Measurements from ENCODE around the gene PCDHGA1. TPM values are rescaled to one million over a fixed set of nuclear protein-coding genes. Genes with fewer than 3 reads are reported as not detected.

Gene PCDHGA1
- polyA plus RNA-seq, 2 of the 4 experiments (the other 2 are of a cell fraction) = 0.32 to 0.71 TPM

- H3K4me2 ChIP-seq = no peak overlapping the region
- no peaks in the 10 kb centered on the region for H3K4me1 ChIP-seq
- FAIRE-seq (no peak), DNase-seq (ENCODE audit: low read depth in 1 of 2, low spot score in 1 of 2) (no peak), ATAC-seq (no peak)
- POLR2A ChIA-PET = no interaction called here
- no peaks in the 10 kb centered on the region for H3K9me3 ChIP-seq
- no peak overlapping the region for H3K27ac ChIP-seq
- no peak for TF ChIP-seq CBX2 (IDR thresholded peaks at IDR 0.05; ENCODE audit: borderline replicate concordance, low read depth)
- no peak for TF ChIP-seq NFE2L2 (conservative IDR thresholded peaks at IDR 0.05; ENCODE audit: low read length)
- TF ChIP-seq JUN (IDR thresholded peaks at IDR 0.05) = no peak
- no peak for TF ChIP-seq REST (IDR thresholded peaks at IDR 0.05)
- no peak for TF ChIP-seq HES2 (IDR thresholded peaks at IDR 0.05)
- H3K4me3 ChIP-seq = no peak overlapping the region
- 96% methylated on average over 1 of the region's 1 CpG for WGBS (ENCODE audit: missing lambda C conversion rate)
- CTCF ChIA-PET = interaction anchor here (1.6 to 1.7 kb wide), 2 partner anchors 8 to 57 kb away, joined by 3 to 8 read pairs; partner anchors contain the start of gene PCDHGC3
Measured at GRCh38 chr5:141532726-141533125, 202.4 kb downstream of the PCDHGA1 start.

- no peak overlapping the region for H3K27ac ChIP-seq
- no peak overlapping the region for H3K4me3 ChIP-seq
- no peaks in the 10 kb centered on the region for H3K9me3 ChIP-seq
- 82% methylated on average over 1 of the region's 1 CpG for WGBS (ENCODE audit: missing lambda C conversion rate)
- FAIRE-seq (no peak), ATAC-seq (no peak), DNase-seq (ENCODE audit: low read depth in 1 of 2, low spot score in 1 of 2) (no peak)
- H3K4me1 ChIP-seq = no peaks in the 10 kb centered on the region
- TF ChIP-seq POLR2AphosphoS2 (conservative IDR thresholded peaks at IDR 0.05; ENCODE audit: low read length) = no peak
- no peak for TF ChIP-seq ZC3H11A (IDR thresholded peaks at IDR 0.05)
- no peak for TF ChIP-seq ATOH8 (CRISPR knock-in tag; IDR thresholded peaks at IDR 0.05; ENCODE audit: low read depth)
- no peak for TF ChIP-seq CEBPB (IDR thresholded peaks at IDR 0.05)
- no peak for TF ChIP-seq USF2 (IDR thresholded peaks at IDR 0.05)
- ChIA-PET CTCF (interaction anchor here (1.0 to 1.7 kb wide), 5 partner anchors 10 to 195 kb away, joined by 3 to 8 read pairs (median 4); partner anchors contain the start of genes PCDHGA2 and PCDHGC3), POLR2A (no interaction called here)
- no peak overlapping the region for H3K4me2 ChIP-seq
Measured at GRCh38 chr5:141533897-141534296, 203.6 kb downstream of the PCDHGA1 start.

- Histone ChIP-seq H3K4me1 (no peaks in the 10 kb centered on the region), H3K27ac (no peak overlapping the region), H3K9me3 (no peaks in the 10 kb centered on the region), H3K4me2 (no peak overlapping the region), H3K4me3 (no peak overlapping the region)
- FAIRE-seq (no peak), DNase-seq (ENCODE audit: low read depth in 1 of 2, low spot score in 1 of 2) (no peak), ATAC-seq (no peak)
- 94% methylated on average over 4 of the region's 4 CpGs for WGBS (ENCODE audit: missing lambda C conversion rate)
- POLR2A ChIA-PET = no interaction called here
- CTCF ChIA-PET = interaction anchor here (0.6 to 1.7 kb wide), 4 partner anchors 10 to 114 kb away, joined by 3 to 8 read pairs (median 3); partner anchors contain the start of gene PCDHGA11
- TF ChIP-seq SREBF2 (IDR thresholded peaks at IDR 0.05) (no peak), KDM5A (IDR thresholded peaks at IDR 0.05) (no peak), CHD4 (IDR thresholded peaks at IDR 0.05; ENCODE audit: borderline replicate concordance) (no peak), CTCF (IDR thresholded peaks at IDR 0.05) (no peak), RNF2 (IDR thresholded peaks at IDR 0.05; ENCODE audit: borderline replicate concordance, low read depth) (no peak), CHD2 (IDR thresholded peaks at IDR 0.05; ENCODE audit: low read length, partially characterized antibody) (no peak), CBX8 (IDR thresholded peaks at IDR 0.05) (no peak), HES2 (IDR thresholded peaks at IDR 0.05) (no peak), GATA3 (IDR thresholded peaks at IDR 0.05; ENCODE audit: borderline replicate concordance) (no peak), ZNF302 (CRISPR knock-in tag; IDR thresholded peaks at IDR 0.05) (no peak), PBX3 (IDR thresholded peaks at IDR 0.05) (no peak), ZC3H11A (IDR thresholded peaks at IDR 0.05) (no peak), EHMT2 (IDR thresholded peaks at IDR 0.05; ENCODE audit: low read depth) (no peak), ZSCAN20 (CRISPR knock-in tag; IDR thresholded peaks at IDR 0.05) (no peak)
Measured at GRCh38 chr5:141534492-141535213, 204.3 kb downstream of the PCDHGA1 start.
